Retinal pigment epithelial cell (primary cell): ENCODE measurements around the gene SPATA9.

Experiments used
- DNase-seq: peaks from one replicate; pipeline ENCODE4 v3.0.0-alpha.2; 2010; ENCODE audit warnings: low read depth
- H3K4me3 ChIP-seq: 2 replicates; pipeline ENCODE4 v1.5.1; 2011; ENCODE audit warnings: mild to moderate bottlenecking, low read length, control low read depth, moderate library complexity
- TF ChIP-seq, protein P1 (sequence below): conservative IDR thresholded peaks from 2 replicates; pipeline ENCODE4 v1.5.1; 2011; ENCODE audit warnings: low read depth, low read length, control low read depth, inconsistent platforms

SPATA9 gene

GRCh38 chr5:95610546-95610945 lies 72.2 kb downstream of the SPATA9 start:
- DNase-seq = no peak
- TF ChIP-seq, protein P1, sequence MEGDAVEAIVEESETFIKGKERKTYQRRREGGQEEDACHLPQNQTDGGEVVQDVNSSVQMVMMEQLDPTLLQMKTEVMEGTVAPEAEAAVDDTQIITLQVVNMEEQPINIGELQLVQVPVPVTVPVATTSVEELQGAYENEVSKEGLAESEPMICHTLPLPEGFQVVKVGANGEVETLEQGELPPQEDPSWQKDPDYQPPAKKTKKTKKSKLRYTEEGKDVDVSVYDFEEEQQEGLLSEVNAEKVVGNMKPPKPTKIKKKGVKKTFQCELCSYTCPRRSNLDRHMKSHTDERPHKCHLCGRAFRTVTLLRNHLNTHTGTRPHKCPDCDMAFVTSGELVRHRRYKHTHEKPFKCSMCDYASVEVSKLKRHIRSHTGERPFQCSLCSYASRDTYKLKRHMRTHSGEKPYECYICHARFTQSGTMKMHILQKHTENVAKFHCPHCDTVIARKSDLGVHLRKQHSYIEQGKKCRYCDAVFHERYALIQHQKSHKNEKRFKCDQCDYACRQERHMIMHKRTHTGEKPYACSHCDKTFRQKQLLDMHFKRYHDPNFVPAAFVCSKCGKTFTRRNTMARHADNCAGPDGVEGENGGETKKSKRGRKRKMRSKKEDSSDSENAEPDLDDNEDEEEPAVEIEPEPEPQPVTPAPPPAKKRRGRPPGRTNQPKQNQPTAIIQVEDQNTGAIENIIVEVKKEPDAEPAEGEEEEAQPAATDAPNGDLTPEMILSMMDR = no peak
- no peak overlapping the region for H3K4me3 ChIP-seq

- TF ChIP-seq, protein P1 = no peak
- DNase-seq = no peak
- H3K4me3 ChIP-seq = no peak overlapping the region
Observed at GRCh38 chr5:95609711-95610110, 73.1 kb downstream of the SPATA9 start.
